Subcutaneous adipose tissue (tissue), 4 donors: Measurements from ENCODE around the gene RCOR2. TPM values are rescaled to one million over a fixed set of nuclear protein-coding genes. Genes with fewer than 3 reads are reported as not detected.

Source experiments
- CTCF ChIP-seq: fragments of 450-650 bp; IDR thresholded peaks from one replicate; pipeline ENCODE4 v1.5.1; 2016; ENCODE audit warnings: low read depth, mild to moderate bottlenecking, control low read depth, antibody characterized with exemption, moderate library complexity
- total RNA-seq, 4 donors: library from RNA; depleted of rRNA; stranded (reverse); fragments of >200 nt; gene quantifications; one replicate each; pipeline ENCODE4 v1.1.0, GENCODE V29; 2016

RCOR2 gene
- total RNA-seq, 4 donors from 2014 or later, result 0.88 TPM; not detected in 3

- TF ChIP-seq CTCF, result no peak
Observed at GRCh38 chr11:63905179-63905578, 11.8 kb downstream of the RCOR2 start.

GRCh38 chr11:63904743-63905142 lies 12.2 kb downstream of the RCOR2 start:
- TF ChIP-seq CTCF, result no peak

- TF ChIP-seq CTCF, result no peak
Observed at GRCh38 chr11:63903884-63904283, 13.1 kb downstream of the RCOR2 start.

- TF ChIP-seq CTCF, result no peak
Observed at GRCh38 chr11:63901660-63902059, 15.3 kb downstream of the RCOR2 start.

- no peak for TF ChIP-seq CTCF
Observed at GRCh38 chr11:63897459-63898146, 19.4 kb downstream of the RCOR2 start.

- TF ChIP-seq CTCF, result no peak
Observed at GRCh38 chr11:63896071-63896470, 20.9 kb downstream of the RCOR2 start.

GRCh38 chr11:63893355-63893754 lies 23.6 kb downstream of the RCOR2 start:
- no peak for TF ChIP-seq CTCF
